GM06990 (cell line): Measurements from ENCODE around the gene APBB3.

Source experiments
- DNase-seq: peaks from one replicate; pipeline ENCODE4 v3.0.0-alpha.2; 2011; ENCODE audit not compliant: insufficient read length; ENCODE audit errors: extremely low read depth
- H3K27me3 ChIP-seq: replicated peaks from 2 replicates; pipeline ENCODE4 v1.6.0; 2011; ENCODE audit warnings: low read length; ENCODE audit not compliant: control insufficient read depth, insufficient read depth
- H3K36me3 ChIP-seq: 2 replicates; pipeline ENCODE4 v1.5.1; 2011; ENCODE audit warnings: low read length; ENCODE audit not compliant: control insufficient read depth, insufficient read depth
- H3K4me3 ChIP-seq: replicated peaks from 2 replicates; pipeline ENCODE4 v1.5.1; 2011; ENCODE audit warnings: low read depth, mild to moderate bottlenecking, control low read depth, low read length
- CTCF ChIP-seq: IDR thresholded peaks from 2 replicates; pipeline ENCODE4 v1.5.1; 2011; ENCODE audit warnings: low read length, control low read depth, mild to moderate bottlenecking, inconsistent platforms; ENCODE audit not compliant: insufficient read depth, poor library complexity, severe bottlenecking

APBB3 gene

GRCh38 chr5:140550147-140551079, 14.0 kb downstream of the APBB3 start:
- no peak overlapping the region for H3K4me3 ChIP-seq
- H3K27me3 ChIP-seq = no peaks in the 10 kb centered on the region
- no peak for TF ChIP-seq CTCF
- peaks cover 26% of the 10 kb centered on the region for H3K36me3 ChIP-seq
- no peak for DNase-seq

- peaks cover 26% of the 10 kb centered on the region for H3K36me3 ChIP-seq
These were observed 14.9 kb downstream of the APBB3 start for GRCh38 chr5:140549237-140550144.

GRCh38 chr5:140548791-140549190, 15.6 kb downstream of the APBB3 start:
- Histone ChIP-seq H3K4me3 (no peak overlapping the region), H3K36me3 (peaks cover 24% of the 10 kb centered on the region), H3K27me3 (no peaks in the 10 kb centered on the region)
- no peak for TF ChIP-seq CTCF
- DNase-seq = no peak

More at GRCh38 chr5:140549237-140550144, 14.9 kb downstream of the APBB3 start:
- no peak for TF ChIP-seq CTCF
- H3K27me3 ChIP-seq = no peaks in the 10 kb centered on the region
- no peak overlapping the region for H3K4me3 ChIP-seq
- no peak for DNase-seq

GRCh38 chr5:140548300-140548688, 16.1 kb downstream of the APBB3 start:
- TF ChIP-seq CTCF = no peak
- peaks cover 24% of the 10 kb centered on the region for H3K36me3 ChIP-seq
- no peaks in the 10 kb centered on the region for H3K27me3 ChIP-seq
- no peak for DNase-seq
- H3K4me3 ChIP-seq = no peak overlapping the region

GRCh38 chr5:140547508-140548299, 16.7 kb downstream of the APBB3 start, which contains the start of gene EIF4EBP3:
Gene EIF4EBP3, plus strand, starts transcription at chr5:140547662. Its CDS starts 76 bp downstream, at chr5:140547738.
- H3K4me3 ChIP-seq = peak within 1 kb of the TSS; percentile 10; the same call in 1 of the 2 replicates
- H3K36me3 ChIP-seq = peaks cover 24% of the 10 kb centered on the region
- peak; percentile 84 for DNase-seq
- TF ChIP-seq CTCF = no peak
- no peaks in the 10 kb centered on the region for H3K27me3 ChIP-seq
